Liver (tissue), 3 donors: ENCODE results near the gene LHX3.

Experiments
- CTCF ChIP-seq: fragments of 150-350 bp; IDR thresholded peaks from 2 replicates; pipeline ENCODE4 v1.5.1; 2017; ENCODE audit warnings: improper control_type of control experiment, low read depth, low read length; ENCODE audit not compliant: missing input control
- EGR1 ChIP-seq, 2 donors: IDR thresholded peaks; 2 replicates each; pipeline ENCODE4 v1.6.1; 2016 to 2018; ENCODE audit warnings: antibody characterized with exemption in 2 of 2, low read depth in 2 of 2
- GABPA ChIP-seq, 2 donors: IDR thresholded peaks in 1 of 2; conservative IDR thresholded peaks in 1 of 2; 2 replicates each; pipeline ENCODE4 v1.6.1; 2016; ENCODE audit warnings: antibody characterized with exemption in 2 of 2, mild to moderate bottlenecking in 1 of 2, moderate library complexity in 1 of 2
- HNF4A ChIP-seq, 2 donors: conservative IDR thresholded peaks; 2 replicates each; pipeline ENCODE4 v1.6.1; 2016; ENCODE audit warnings: antibody characterized with exemption in 2 of 2, mild to moderate bottlenecking in 2 of 2
- HNF4G ChIP-seq: IDR thresholded peaks from 2 replicates; pipeline ENCODE4 v1.6.1; 2016; ENCODE audit warnings: antibody characterized with exemption
- JUND ChIP-seq, 2 donors: IDR thresholded peaks; 2 replicates each; pipeline ENCODE4 v1.6.1; 2016; ENCODE audit warnings: antibody characterized with exemption in 2 of 2
- MAX ChIP-seq: IDR thresholded peaks from 2 replicates; pipeline ENCODE4 v1.6.1; 2016; ENCODE audit warnings: antibody characterized with exemption
- REST ChIP-seq: IDR thresholded peaks from 2 replicates; pipeline ENCODE4 v1.6.1; 2016; ENCODE audit warnings: antibody characterized with exemption, mild to moderate bottlenecking
- SP1 ChIP-seq: IDR thresholded peaks from 2 replicates; pipeline ENCODE4 v1.6.1; 2018; ENCODE audit warnings: antibody characterized with exemption, mild to moderate bottlenecking
- TAF1 ChIP-seq: conservative IDR thresholded peaks from 2 replicates; pipeline ENCODE4 v1.6.1; 2016; ENCODE audit warnings: antibody characterized with exemption, mild to moderate bottlenecking
- YY1 ChIP-seq: IDR thresholded peaks from 2 replicates; pipeline ENCODE4 v1.6.1; 2016; ENCODE audit warnings: antibody characterized with exemption, mild to moderate bottlenecking
- ZBTB33 ChIP-seq: IDR thresholded peaks from 2 replicates; pipeline ENCODE4 v1.6.1; 2016; ENCODE audit warnings: antibody characterized with exemption
- donor health status: healthy.
- donor health status: healthy.

GRCh38 chr9:136171009-136171800 is 33.7 kb downstream of the LHX3 start:
- TF ChIP-seq CTCF (no peak), SP1 (no peak), EGR1 (IDR thresholded peaks at IDR 0.05; ENCODE audit: low read depth in 2 of 2) (no peak), HNF4A (conservative IDR thresholded peaks at IDR 0.05) (no peak), ZBTB33 (no peak), JUND (IDR thresholded peaks at IDR 0.05) (no peak), TAF1 (no peak), GABPA (IDR thresholded peaks at IDR 0.05 in 1 of 2, conservative IDR thresholded peaks at IDR 0.05 in 1 of 2) (no peak), YY1 (no peak), MAX (no peak), REST (no peak), HNF4G (no peak)
